ENCODE data around the gene DPM2. TPM values are rescaled to one million over a fixed set of nuclear protein-coding genes. Genes with fewer than 3 reads are reported as not detected.

Gene DPM2
- total RNA-seq, 2 donors from 2014 or later = 23.3 to 39.9 TPM

GRCh38 chr9:127913682-127914081 lies 24.0 kb downstream of the DPM2 start:
- TF ChIP-seq POLR2A (IDR thresholded peaks at IDR 0.05) (no peak), CTCF (IDR thresholded peaks at IDR 0.05) (no peak)
- intact Hi-C loops (cut with DNase I) = no loop called here
- Histone ChIP-seq H3K4me3 (no peak overlapping the region), H3K9me3 (no peaks in the 10 kb centered on the region), H3K4me1 (peaks cover 47% of the 10 kb centered on the region), H3K27ac (no peak overlapping the region), H3K27me3 (no peaks in the 10 kb centered on the region), H3K36me3 (replicated peaks in 1 of 2; ENCODE audit: insufficient read depth in 1 of 2, low read depth in 2 of 2) (peaks cover 0 to 7% of the 10 kb centered on the region in 2 donors)
- DNase-seq (no peak), ATAC-seq (no peak)
- 91 to 100% methylated on average over 8 of the region's 11 CpGs for WGBS, 2 donors

- ATAC-seq = no peak
- H3K4me1 ChIP-seq = peaks cover 39% of the 10 kb centered on the region
- intact Hi-C loops (cut with DNase I) = no loop called here
- H3K36me3 ChIP-seq (replicated peaks in 1 of 2; ENCODE audit: insufficient read depth in 1 of 2, low read depth in 2 of 2) = peaks cover 0 to 7% of the 10 kb centered on the region in 2 donors
- TF ChIP-seq CTCF (IDR thresholded peaks at IDR 0.05) (no peak), POLR2A (IDR thresholded peaks at IDR 0.05) (no peak)
- WGBS, 2 donors = 38 to 62% methylated on average over 5 of the region's 5 CpGs
- peak overlapping the region in 2 of 4 donors; percentile 20 to 37 for H3K27ac ChIP-seq
- H3K27me3 ChIP-seq = no peaks in the 10 kb centered on the region
- DNase-seq = peak in 3 of 4 donors; percentile 46 to 75 (median 66)
- H3K9me3 ChIP-seq = no peaks in the 10 kb centered on the region
- no peak overlapping the region for H3K4me3 ChIP-seq
Observed at GRCh38 chr9:127912882-127913281, 24.8 kb downstream of the DPM2 start.

GRCh38 chr9:127912296-127912695 lies 25.4 kb downstream of the DPM2 start:
- no peak for DNase-seq
- Histone ChIP-seq H3K4me3 (no peak overlapping the region), H3K36me3 (replicated peaks in 1 of 2; ENCODE audit: insufficient read depth in 1 of 2, low read depth in 2 of 2) (peaks cover 0 to 7% of the 10 kb centered on the region in 2 donors), H3K9me3 (no peaks in the 10 kb centered on the region), H3K27ac (no peak overlapping the region), H3K27me3 (no peaks in the 10 kb centered on the region), H3K4me1 (peaks cover 33% of the 10 kb centered on the region)
- WGBS, 2 donors = 94 to 95% methylated on average over 9 to 28 of the region's 31 CpGs
- TF ChIP-seq POLR2A (IDR thresholded peaks at IDR 0.05) (no peak), CTCF (IDR thresholded peaks at IDR 0.05) (no peak)
- intact Hi-C loops (cut with DNase I) = no loop called here
- ATAC-seq = no peak

- Histone ChIP-seq H3K36me3 (replicated peaks in 1 of 2; ENCODE audit: insufficient read depth in 1 of 2, low read depth in 2 of 2) (peaks cover 0 to 7% of the 10 kb centered on the region in 2 donors), H3K4me3 (no peak overlapping the region), H3K27ac (no peak overlapping the region), H3K27me3 (no peaks in the 10 kb centered on the region), H3K9me3 (no peaks in the 10 kb centered on the region), H3K4me1 (peaks cover 33% of the 10 kb centered on the region)
- ATAC-seq (no peak), DNase-seq (peak in 1 of 4 donors; percentile 11)
- intact Hi-C loops (cut with DNase I) = no loop called here
- no peak for TF ChIP-seq CTCF (IDR thresholded peaks at IDR 0.05)
- TF ChIP-seq POLR2A (IDR thresholded peaks at IDR 0.05) = no peak
- 71 to 76% methylated on average over 6 of the region's 6 CpGs for WGBS, 2 donors
Observed at GRCh38 chr9:127910613-127911205, 26.9 kb downstream of the DPM2 start.

- H3K27ac ChIP-seq = no peak overlapping the region
- DNase-seq = no peak
Observed at GRCh38 chr9:127909839-127910273, 27.8 kb downstream of the DPM2 start.

More at GRCh38 chr9:127909839-127910273, 27.8 kb downstream of the DPM2 start:
- no peak overlapping the region for H3K4me3 ChIP-seq
- no peaks in the 10 kb centered on the region for H3K27me3 ChIP-seq
- no peaks in the 10 kb centered on the region for H3K9me3 ChIP-seq
- intact Hi-C loops (cut with DNase I) = no loop called here
- no peak for ATAC-seq
- 87 to 100% methylated on average over 3 to 17 of the region's 17 CpGs for WGBS, 2 donors
- H3K36me3 ChIP-seq (replicated peaks in 1 of 2; ENCODE audit: insufficient read depth in 1 of 2, low read depth in 2 of 2) = peaks cover 0 to 7% of the 10 kb centered on the region in 2 donors
- TF ChIP-seq CTCF (IDR thresholded peaks at IDR 0.05) (no peak), POLR2A (IDR thresholded peaks at IDR 0.05) (no peak)
- H3K4me1 ChIP-seq = peaks cover 33% of the 10 kb centered on the region

All from body of pancreas (tissue), 4 donors.